ENCODE results near the gene ULK1.
A peak's percentile ranks its signal among the peaks of the same experiment; 100 is the strongest.

DNA sequence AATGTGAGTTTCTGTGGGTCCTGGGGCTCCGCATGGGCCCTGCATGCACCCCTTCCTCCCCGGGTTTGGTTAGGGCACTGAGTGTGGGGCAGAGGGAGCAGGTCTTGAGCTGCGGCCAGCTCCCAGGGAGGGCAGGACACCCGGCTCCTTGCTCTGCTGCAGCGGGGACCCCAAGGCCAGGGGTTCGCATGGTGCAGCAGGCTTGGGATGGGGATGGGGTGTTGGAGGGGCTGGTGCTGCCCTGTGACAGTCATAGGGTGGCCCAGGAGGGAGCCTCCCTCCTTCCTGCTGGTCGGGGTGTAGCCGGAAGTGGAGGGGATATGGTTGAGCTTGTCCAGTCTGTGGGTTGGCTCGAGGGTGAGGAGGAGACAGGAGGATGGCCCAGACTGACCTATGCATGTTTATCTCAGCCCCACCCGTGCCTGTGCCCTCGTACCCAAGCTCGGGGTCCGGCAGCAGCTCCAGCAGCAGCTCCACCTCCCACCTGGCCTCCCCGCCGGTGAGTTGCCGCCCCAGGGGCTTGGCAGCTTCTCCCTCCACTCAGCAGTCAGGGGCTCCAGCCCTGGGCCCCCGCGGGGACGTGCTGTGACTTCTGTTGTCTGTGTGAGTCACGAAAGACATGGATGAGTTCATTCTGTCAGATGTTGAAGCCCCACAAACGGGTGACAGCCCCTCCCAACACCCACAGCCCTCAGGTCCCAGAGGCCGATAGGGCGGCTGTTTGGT, 16.0 kb downstream of the ULK1 start:
- TF ChIP-seq, protein P1, sequence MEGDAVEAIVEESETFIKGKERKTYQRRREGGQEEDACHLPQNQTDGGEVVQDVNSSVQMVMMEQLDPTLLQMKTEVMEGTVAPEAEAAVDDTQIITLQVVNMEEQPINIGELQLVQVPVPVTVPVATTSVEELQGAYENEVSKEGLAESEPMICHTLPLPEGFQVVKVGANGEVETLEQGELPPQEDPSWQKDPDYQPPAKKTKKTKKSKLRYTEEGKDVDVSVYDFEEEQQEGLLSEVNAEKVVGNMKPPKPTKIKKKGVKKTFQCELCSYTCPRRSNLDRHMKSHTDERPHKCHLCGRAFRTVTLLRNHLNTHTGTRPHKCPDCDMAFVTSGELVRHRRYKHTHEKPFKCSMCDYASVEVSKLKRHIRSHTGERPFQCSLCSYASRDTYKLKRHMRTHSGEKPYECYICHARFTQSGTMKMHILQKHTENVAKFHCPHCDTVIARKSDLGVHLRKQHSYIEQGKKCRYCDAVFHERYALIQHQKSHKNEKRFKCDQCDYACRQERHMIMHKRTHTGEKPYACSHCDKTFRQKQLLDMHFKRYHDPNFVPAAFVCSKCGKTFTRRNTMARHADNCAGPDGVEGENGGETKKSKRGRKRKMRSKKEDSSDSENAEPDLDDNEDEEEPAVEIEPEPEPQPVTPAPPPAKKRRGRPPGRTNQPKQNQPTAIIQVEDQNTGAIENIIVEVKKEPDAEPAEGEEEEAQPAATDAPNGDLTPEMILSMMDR (IDR thresholded peaks at IDR 0.05 in 8 of 11, conservative IDR thresholded peaks at IDR 0.05 in 3 of 11): no peak
- no peak for TF ChIP-seq POLR2A (IDR thresholded peaks at IDR 0.05)
- TF ChIP-seq POLR2AphosphoS5 (IDR thresholded peaks at IDR 0.05): peak in 1 of 3 donors; percentile 4

Data from spleen (tissue), 7 donors.